Measurements from ENCODE around the gene PRG3.

DNA sequence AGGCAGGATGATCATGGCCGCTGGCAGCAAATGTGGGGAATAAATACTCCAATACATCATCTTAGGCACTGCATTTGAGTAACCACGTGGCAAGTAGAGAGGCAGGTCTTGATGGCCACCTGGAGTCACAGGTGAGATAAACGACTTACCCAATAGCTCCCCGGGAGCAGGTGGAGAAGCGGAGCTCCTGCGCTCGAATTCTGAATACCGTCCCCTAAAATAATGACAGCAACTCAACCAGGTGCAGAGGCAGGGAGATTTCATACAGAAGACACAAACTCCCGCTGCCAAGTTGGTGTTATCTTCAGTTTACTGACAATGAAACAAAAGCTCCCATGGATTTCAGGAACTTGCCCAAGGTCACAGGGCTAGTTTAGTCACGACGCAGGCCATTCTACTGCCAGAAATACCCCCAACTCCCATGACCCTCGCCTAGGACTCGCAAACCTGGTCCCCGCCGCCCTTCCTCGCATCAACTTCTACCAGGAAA, 45.5 kb upstream of the PRG3 start:
- no peak for TF ChIP-seq CTCF (IDR thresholded peaks at IDR 0.05; ENCODE audit: extremely low read depth in 1 of 2, insufficient read depth in 1 of 2, low read depth in 1 of 2, low read length in 2 of 2)
- no peak for TF ChIP-seq POLR2A (IDR thresholded peaks at IDR 0.05; ENCODE audit: low read depth, low read length)
- TF ChIP-seq EZH2 (IDR thresholded peaks at IDR 0.05; ENCODE audit: borderline replicate concordance, low read depth, low read length, severe bottlenecking), result no peak

All from endothelial cell of umbilical vein (primary cell).